ENCODE measurements around the gene PGAP3. TPM values are rescaled to one million over a fixed set of nuclear protein-coding genes. Genes with fewer than 3 reads are reported as not detected.
A peak's percentile ranks its signal among the peaks of the same experiment; 100 is the strongest.

Gene PGAP3
- total and polyA plus RNA-seq, 7 experiments from 2014 or later: 13.3 to 39.9 (median 34.4) TPM

GRCh38 chr17:39658760-39659159 is 29.1 kb downstream of the PGAP3 start:
- ATAC-seq: no peak
- no peak for DNase-seq
- H3K4me1 Mint-ChIP-seq: peaks cover 22 to 59% (median 44%) of the 10 kb centered on the region in 7 donors
- no peak overlapping the region for H3K27ac ChIP-seq (ENCODE audit: low read depth, low read length)
- peaks cover 0 to 35% of the 10 kb centered on the region in 2 donors for H3K4me1 ChIP-seq (ENCODE audit: control insufficient read depth in 2 of 2, insufficient read depth in 2 of 2, low read length in 2 of 2)
- peak overlapping the region in 8 of 9 donors; percentile 44 to 90 (median 76) for H3K27ac Mint-ChIP-seq
- H3K4me3 ChIP-seq (ENCODE audit: low read length): no peak overlapping the region
- H3K9me3 Mint-ChIP-seq: no peaks in the 10 kb centered on the region
- peak overlapping the region in 7 of 10 donors; percentile 42 to 81 (median 53) for H3K4me3 Mint-ChIP-seq
- ChIA-PET CTCF (interaction anchor here (1.0 to 2.0 kb wide), 4 partner anchors 10 to 71 kb away, joined by 3 to 8 read pairs (median 5); no protein-coding TSS in a partner anchor), POLR2A (interaction anchor here (0.8 to 2.4 kb wide), 4 partner anchors 8 to 21 kb away, joined by 3 to 14 read pairs (median 5); partner anchors contain the start of gene STARD3)
- H3K36me3 Mint-ChIP-seq: peaks cover 0 to 21% (median 7%) of the 10 kb centered on the region in 5 donors
- peaks cover 0 to 78% (median 4%) of the 10 kb centered on the region in 3 experiments for H3K36me3 ChIP-seq (ENCODE audit: control insufficient read depth in 2 of 3, insufficient read depth in 3 of 3, low read length in 3 of 3)
- H3K9me3 ChIP-seq (ENCODE audit: control insufficient read depth in 2 of 3, low read length in 3 of 3): no peaks in the 10 kb centered on the region
- intact Hi-C loops (cut with micrococcal nuclease): no loop called here
- no peaks in the 10 kb centered on the region for H3K27me3 Mint-ChIP-seq
- H3K27me3 ChIP-seq (ENCODE audit: control insufficient read depth in 2 of 2, insufficient read depth in 2 of 2, low read length in 2 of 2): no peaks in the 10 kb centered on the region

DNA sequence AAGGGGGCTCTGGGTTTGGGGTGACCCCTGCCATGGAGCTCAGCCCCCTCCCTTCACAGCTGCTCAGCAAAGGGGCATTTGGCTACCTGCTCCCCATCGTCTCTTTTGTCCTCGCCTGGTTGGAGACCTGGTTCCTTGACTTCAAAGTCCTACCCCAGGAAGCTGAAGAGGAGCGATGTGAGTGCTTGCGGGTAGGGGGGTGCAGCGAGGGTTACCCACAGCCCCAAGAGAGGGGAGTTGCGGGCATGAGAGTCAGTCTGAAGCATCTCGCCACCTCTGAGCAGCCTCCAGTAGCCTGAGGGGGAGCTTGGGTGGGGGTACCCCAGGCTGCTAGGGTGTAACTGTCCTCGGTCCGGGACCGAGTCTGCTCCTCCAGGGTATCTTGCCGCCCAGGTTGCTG is 29.5 kb downstream of the PGAP3 start:
- intact Hi-C loops (cut with micrococcal nuclease): no loop called here
- POLR2A ChIA-PET: interaction anchor here (0.8 to 2.4 kb wide), 6 partner anchors 9 to 29 kb away, joined by 3 to 14 read pairs (median 3); partner anchors contain the start of genes PGAP3 and STARD3
- peak; percentile 42 for ATAC-seq
- no peak overlapping the region for H3K4me3 ChIP-seq (ENCODE audit: low read length)
- Mint-ChIP-seq H3K9me3 (no peaks in the 10 kb centered on the region), H3K27ac (peak overlapping the region in 8 of 9 donors; percentile 44 to 90 (median 66)), H3K36me3 (peaks cover 0 to 21% (median 7%) of the 10 kb centered on the region in 5 donors), H3K4me3 (peak overlapping the region in 7 of 10 donors; percentile 21 to 81 (median 51)), H3K27me3 (no peaks in the 10 kb centered on the region), H3K4me1 (peaks cover 25 to 62% (median 47%) of the 10 kb centered on the region in 7 donors)
- H3K9me3 ChIP-seq (ENCODE audit: control insufficient read depth in 2 of 3, low read length in 3 of 3): no peaks in the 10 kb centered on the region
- CTCF ChIA-PET: interaction anchor here (1.0 to 2.0 kb wide), 4 partner anchors 11 to 71 kb away, joined by 3 to 8 read pairs (median 5); no protein-coding TSS in a partner anchor
- DNase-seq: peak in 1 of 9 donors; percentile 34
- peaks cover 0 to 82% (median 4%) of the 10 kb centered on the region in 3 experiments for H3K36me3 ChIP-seq (ENCODE audit: control insufficient read depth in 2 of 3, insufficient read depth in 3 of 3, low read length in 3 of 3)
- no peak overlapping the region for H3K27ac ChIP-seq (ENCODE audit: low read depth, low read length)
- no peaks in the 10 kb centered on the region for H3K27me3 ChIP-seq (ENCODE audit: control insufficient read depth in 2 of 2, insufficient read depth in 2 of 2, low read length in 2 of 2)
- peaks cover 4 to 35% of the 10 kb centered on the region in 2 donors for H3K4me1 ChIP-seq (ENCODE audit: control insufficient read depth in 2 of 2, insufficient read depth in 2 of 2, low read length in 2 of 2)

GRCh38 chr17:39655105-39655504 is 32.8 kb downstream of the PGAP3 start:
- H3K4me3 ChIP-seq (ENCODE audit: low read length): no peak overlapping the region
- peaks cover 0 to 13% (median 5%) of the 10 kb centered on the region in 5 donors for H3K36me3 Mint-ChIP-seq
- no peak for DNase-seq
- peak overlapping the region in 3 of 10 donors; percentile 7 to 23 (median 19) for H3K4me3 Mint-ChIP-seq
- intact Hi-C loops (cut with micrococcal nuclease): loop anchor here in 1 of 2 donors (2.0 kb wide), 1 partner anchor 16 kb away; no protein-coding TSS in a partner anchor
- peaks cover 31 to 77% (median 64%) of the 10 kb centered on the region in 7 donors for H3K4me1 Mint-ChIP-seq
- peaks cover 4 to 34% of the 10 kb centered on the region in 2 donors for H3K4me1 ChIP-seq (ENCODE audit: control insufficient read depth in 2 of 2, insufficient read depth in 2 of 2, low read length in 2 of 2)
- no peaks in the 10 kb centered on the region for H3K27me3 ChIP-seq (ENCODE audit: control insufficient read depth in 2 of 2, insufficient read depth in 2 of 2, low read length in 2 of 2)
- no peaks in the 10 kb centered on the region for H3K9me3 Mint-ChIP-seq
- no peaks in the 10 kb centered on the region for H3K27me3 Mint-ChIP-seq
- no peak for ATAC-seq
- H3K27ac ChIP-seq (ENCODE audit: low read depth, low read length): no peak overlapping the region
- CTCF ChIA-PET: interaction anchor here (0.6 to 3.5 kb wide), 12 partner anchors 14 to 203 kb away, joined by 3 to 25 read pairs (median 5); partner anchors contain the start of gene PNMT
- POLR2A ChIA-PET: interaction anchor here (0.7 to 2.4 kb wide), 3 partner anchors 9 to 307 kb away, joined by 3 to 13 read pairs (median 4); partner anchors contain the start of gene PNMT
- no peaks in the 10 kb centered on the region for H3K9me3 ChIP-seq (ENCODE audit: control insufficient read depth in 2 of 3, low read length in 3 of 3)
- peak overlapping the region in 7 of 9 donors; percentile 9 to 87 (median 39) for H3K27ac Mint-ChIP-seq
- H3K36me3 ChIP-seq (ENCODE audit: control insufficient read depth in 2 of 3, insufficient read depth in 3 of 3, low read length in 3 of 3): peaks cover 0 to 56% (median 3%) of the 10 kb centered on the region in 3 experiments

DNA sequence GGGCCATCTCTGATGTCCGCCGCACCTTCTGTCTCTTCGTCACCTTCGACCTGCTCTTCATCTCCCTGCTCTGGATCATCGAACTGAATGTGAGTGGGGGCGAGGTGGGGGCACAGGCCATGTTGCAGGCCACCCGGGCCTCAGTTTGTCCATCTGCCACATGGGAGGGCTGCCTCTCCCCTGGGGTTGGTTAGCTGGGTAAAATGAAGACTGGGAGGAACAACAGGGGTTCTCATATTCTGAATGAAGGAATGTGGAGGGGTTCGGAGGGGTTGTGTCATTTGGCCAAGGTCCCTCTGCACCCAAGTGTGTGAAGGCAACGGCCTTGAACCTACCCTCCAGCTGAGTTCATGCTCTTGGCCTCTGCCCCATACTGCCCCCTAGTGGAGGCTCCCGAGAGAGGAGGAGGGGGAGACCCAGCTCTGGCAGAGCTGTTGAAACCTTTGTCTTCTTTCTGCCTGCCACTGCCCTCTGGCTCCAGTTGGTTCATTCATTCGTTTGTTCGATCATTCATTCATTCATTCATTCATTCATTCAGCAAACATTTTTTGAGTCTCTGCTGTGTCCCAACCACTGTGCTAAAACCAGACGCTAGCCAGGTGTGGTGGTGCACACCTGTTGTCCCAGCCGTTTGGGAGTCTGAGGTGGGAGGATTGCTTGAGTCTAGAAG is 34.1 kb downstream of the PGAP3 start:
- peaks cover 24 to 74% (median 63%) of the 10 kb centered on the region in 7 donors for H3K4me1 Mint-ChIP-seq
- Histone ChIP-seq H3K36me3 (ENCODE audit: control insufficient read depth in 2 of 3, insufficient read depth in 3 of 3, low read length in 3 of 3) (peaks cover 0 to 45% (median 0%) of the 10 kb centered on the region in 3 experiments), H3K4me1 (ENCODE audit: control insufficient read depth in 2 of 2, insufficient read depth in 2 of 2, low read length in 2 of 2) (peaks cover 4 to 23% of the 10 kb centered on the region in 2 donors), H3K9me3 (ENCODE audit: control insufficient read depth in 2 of 3, low read length in 3 of 3) (no peaks in the 10 kb centered on the region), H3K4me3 (ENCODE audit: low read length) (no peak overlapping the region), H3K27ac (ENCODE audit: low read depth, low read length) (peak overlapping the region; percentile 36), H3K27me3 (ENCODE audit: control insufficient read depth in 2 of 2, insufficient read depth in 2 of 2, low read length in 2 of 2) (no peaks in the 10 kb centered on the region)
- H3K27me3 Mint-ChIP-seq: no peaks in the 10 kb centered on the region
- H3K27ac Mint-ChIP-seq: peak overlapping the region in 5 of 9 donors; percentile 21 to 74 (median 51)
- no peaks in the 10 kb centered on the region for H3K9me3 Mint-ChIP-seq
- peaks cover 0 to 20% (median 0%) of the 10 kb centered on the region in 5 donors for H3K36me3 Mint-ChIP-seq
- H3K4me3 Mint-ChIP-seq: no peak overlapping the region
- ATAC-seq: peak; percentile 91
- ChIA-PET POLR2A (interaction anchor here (1.1 to 2.4 kb wide), 2 partner anchors 14 to 26 kb away, joined by 4 to 13 read pairs; partner anchors contain the start of gene PNMT), CTCF (interaction anchor here (0.5 to 3.5 kb wide), 19 partner anchors 8 to 211 kb away, joined by 3 to 25 read pairs (median 3); partner anchors contain the start of genes IKZF3 and PNMT)
- DNase-seq: peak; percentile 58 to 83 (median 71)
- intact Hi-C loops (cut with micrococcal nuclease): loop anchor here (1.0 to 2.0 kb wide), 4 partner anchors 15 to 31 kb away; partner anchors contain the start of gene PNMT (in 1 of the 2)

DNA sequence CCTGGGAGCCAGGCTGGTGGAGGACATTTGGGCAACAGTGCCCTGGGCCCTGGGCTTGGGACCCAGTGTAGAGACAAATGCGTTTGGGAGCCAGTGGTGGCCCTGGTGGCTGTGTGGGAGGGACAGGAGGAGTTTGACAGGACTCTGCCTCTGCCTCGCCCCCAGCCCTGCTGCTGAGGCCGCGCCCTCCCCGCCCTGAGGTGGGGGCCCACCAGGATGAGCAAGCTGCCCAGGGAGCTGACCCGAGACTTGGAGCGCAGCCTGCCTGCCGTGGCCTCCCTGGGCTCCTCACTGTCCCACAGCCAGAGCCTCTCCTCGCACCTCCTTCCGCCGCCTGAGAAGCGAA is 34.6 kb downstream of the PGAP3 start:
- POLR2A ChIA-PET: interaction anchor here (1.1 to 2.4 kb wide), 3 partner anchors 14 to 27 kb away, joined by 4 to 13 read pairs (median 4); partner anchors contain the start of gene PNMT
- no peak for ATAC-seq
- Histone ChIP-seq H3K36me3 (ENCODE audit: control insufficient read depth in 2 of 3, insufficient read depth in 3 of 3, low read length in 3 of 3) (peaks cover 0 to 40% (median 0%) of the 10 kb centered on the region in 3 experiments), H3K4me1 (ENCODE audit: control insufficient read depth in 2 of 2, insufficient read depth in 2 of 2, low read length in 2 of 2) (peaks cover 4 to 18% of the 10 kb centered on the region in 2 donors), H3K9me3 (ENCODE audit: control insufficient read depth in 2 of 3, low read length in 3 of 3) (no peaks in the 10 kb centered on the region), H3K27ac (ENCODE audit: low read depth, low read length) (no peak overlapping the region), H3K4me3 (ENCODE audit: low read length) (no peak overlapping the region), H3K27me3 (ENCODE audit: control insufficient read depth in 2 of 2, insufficient read depth in 2 of 2, low read length in 2 of 2) (no peaks in the 10 kb centered on the region)
- H3K27ac Mint-ChIP-seq: peak overlapping the region in 1 of 9 donors; percentile 32
- peaks cover 24 to 72% (median 62%) of the 10 kb centered on the region in 7 donors for H3K4me1 Mint-ChIP-seq
- CTCF ChIA-PET: interaction anchor here (0.5 to 3.5 kb wide), 16 partner anchors 10 to 211 kb away, joined by 3 to 25 read pairs (median 4); partner anchors contain the start of genes IKZF3 and PNMT
- DNase-seq: no peak
- H3K36me3 Mint-ChIP-seq: peaks cover 0 to 23% (median 0%) of the 10 kb centered on the region in 5 donors
- peak overlapping the region in 1 of 10 donors; percentile 61 for H3K4me3 Mint-ChIP-seq
- intact Hi-C loops (cut with micrococcal nuclease): loop anchor here in 1 of 2 donors (2.0 kb wide), 1 partner anchor 30 kb away; no protein-coding TSS in a partner anchor
- no peaks in the 10 kb centered on the region for H3K27me3 Mint-ChIP-seq
- H3K9me3 Mint-ChIP-seq: no peaks in the 10 kb centered on the region
